Measurements from ENCODE around the gene KCNIP3. TPM values are rescaled to one million over a fixed set of nuclear protein-coding genes. Genes with fewer than 3 reads are reported as not detected.

Gene KCNIP3
- total and polyA plus RNA-seq, 9 of the 15 experiments (the other 6 are each of a cell fraction or from before 2014, with no cell fraction given), result 0.04 TPM; not detected in 8

GRCh38 chr2:95374451-95374920, 77.3 kb downstream of the KCNIP3 start:
- H3K9me1 ChIP-seq (ENCODE audit: control insufficient read depth, insufficient read depth, low read length), result no peaks in the 10 kb centered on the region
- WGBS (ENCODE audit: insufficient coverage, low coverage, missing lambda C conversion rate), result 0% methylated on average over 7 of the region's 11 CpGs
- FAIRE-seq, result no peak
- H3K36me3 ChIP-seq (ENCODE audit: control insufficient read depth, insufficient read depth, low read length), result no peaks in the 10 kb centered on the region
- H3K4me2 ChIP-seq (ENCODE audit: insufficient read depth, low read length), result no peak overlapping the region
- CTCF ChIA-PET (ENCODE audit: low intra/inter-chr PET ratio), result no interaction called here
- no peak overlapping the region for H3K4me3 ChIP-seq
- no peak overlapping the region for H3K9ac ChIP-seq (ENCODE audit: insufficient read depth in 1 of 2, low read depth in 2 of 2, low read length in 2 of 2)
- no peaks in the 10 kb centered on the region for H3K4me1 ChIP-seq (replicated peaks in 1 of 2; ENCODE audit: control insufficient read depth in 2 of 2, insufficient read depth in 2 of 2, low read length in 2 of 2)
- in situ Hi-C loops (cut with MboI), result no loop called here
- H3K79me2 ChIP-seq (ENCODE audit: control insufficient read depth, insufficient read depth, low read length), result no peaks in the 10 kb centered on the region
- DNase-seq (ENCODE audit: extremely low read depth in 1 of 4, low spot score in 3 of 4), result no peak
- peaks cover 23 to 63% of the 10 kb centered on the region in 2 experiments; a peak in 4 of 5 replicates for H3K27me3 ChIP-seq (ENCODE audit: control insufficient read depth in 2 of 2, insufficient read depth in 2 of 2, low read length in 2 of 2)
- ATAC-seq, result no peak
- BruUV-seq (replicated peaks), result no TSS peak
- no peaks in the 10 kb centered on the region for H3K9me3 ChIP-seq (replicated peaks; ENCODE audit: control insufficient read depth, insufficient read depth, low read depth, low read length)
- H4K20me1 ChIP-seq (replicated peaks; ENCODE audit: control insufficient read depth, insufficient read depth, low read length), result peaks cover 9% of the 10 kb centered on the region; the same call in 1 of the 2 replicates
- POLR2A ChIA-PET, result interaction anchor here (0.6 to 1.0 kb wide), 2 partner anchors 10 to 15 kb away, joined by 3 read pairs; no protein-coding TSS in a partner anchor
- H3K27ac ChIP-seq (ENCODE audit: extremely low read depth, low read depth, low read length), result no peak overlapping the region
- H2AFZ ChIP-seq (ENCODE audit: low read depth, low read length), result no peak overlapping the region
- TF ChIP-seq MED1 (CRISPR knock-in tag; IDR thresholded peaks at IDR 0.05; ENCODE audit: borderline replicate concordance), result no peak
- no peak for TF ChIP-seq SRSF1 (IDR thresholded peaks at IDR 0.05; ENCODE audit: low read depth, low read length)
- no peak for TF ChIP-seq KLF10 (CRISPR knock-in tag; IDR thresholded peaks at IDR 0.05)
- TF ChIP-seq, protein P1, sequence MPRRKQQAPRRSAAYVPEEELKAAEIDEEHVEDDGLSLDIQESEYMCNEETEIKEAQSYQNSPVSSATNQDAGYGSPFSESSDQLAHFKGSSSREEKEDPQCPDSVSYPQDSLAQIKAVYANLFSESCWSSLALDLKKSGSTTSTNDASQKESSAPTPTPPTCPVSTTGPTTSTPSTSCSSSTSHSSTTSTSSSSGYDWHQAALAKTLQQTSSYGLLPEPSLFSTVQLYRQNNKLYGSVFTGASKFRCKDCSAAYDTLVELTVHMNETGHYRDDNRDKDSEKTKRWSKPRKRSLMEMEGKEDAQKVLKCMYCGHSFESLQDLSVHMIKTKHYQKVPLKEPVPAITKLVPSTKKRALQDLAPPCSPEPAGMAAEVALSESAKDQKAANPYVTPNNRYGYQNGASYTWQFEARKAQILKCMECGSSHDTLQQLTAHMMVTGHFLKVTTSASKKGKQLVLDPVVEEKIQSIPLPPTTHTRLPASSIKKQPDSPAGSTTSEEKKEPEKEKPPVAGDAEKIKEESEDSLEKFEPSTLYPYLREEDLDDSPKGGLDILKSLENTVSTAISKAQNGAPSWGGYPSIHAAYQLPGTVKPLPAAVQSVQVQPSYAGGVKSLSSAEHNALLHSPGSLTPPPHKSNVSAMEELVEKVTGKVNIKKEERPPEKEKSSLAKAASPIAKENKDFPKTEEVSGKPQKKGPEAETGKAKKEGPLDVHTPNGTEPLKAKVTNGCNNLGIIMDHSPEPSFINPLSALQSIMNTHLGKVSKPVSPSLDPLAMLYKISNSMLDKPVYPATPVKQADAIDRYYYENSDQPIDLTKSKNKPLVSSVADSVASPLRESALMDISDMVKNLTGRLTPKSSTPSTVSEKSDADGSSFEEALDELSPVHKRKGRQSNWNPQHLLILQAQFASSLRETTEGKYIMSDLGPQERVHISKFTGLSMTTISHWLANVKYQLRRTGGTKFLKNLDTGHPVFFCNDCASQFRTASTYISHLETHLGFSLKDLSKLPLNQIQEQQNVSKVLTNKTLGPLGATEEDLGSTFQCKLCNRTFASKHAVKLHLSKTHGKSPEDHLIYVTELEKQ (CRISPR knock-in tag; IDR thresholded peaks at IDR 0.05), result no peak
- no peak for TF ChIP-seq CHD4 (IDR thresholded peaks at IDR 0.05; ENCODE audit: insufficient read depth, insufficient replicate concordance, low read depth, low read length, poor library complexity, severe bottlenecking)
- TF ChIP-seq STAT5A (IDR thresholded peaks at IDR 0.05; ENCODE audit: borderline replicate concordance, low read length), result no peak
- no peak for TF ChIP-seq HCFC1 (IDR thresholded peaks at IDR 0.05; ENCODE audit: low read depth, low read length)
- no peak for TF ChIP-seq POLR3A (IDR thresholded peaks at IDR 0.05; ENCODE audit: borderline replicate concordance, extremely low read depth, insufficient read depth, insufficient read length)
- TF ChIP-seq ZNF57 (CRISPR knock-in tag; IDR thresholded peaks at IDR 0.05), result no peak
- TF ChIP-seq POLR2G (IDR thresholded peaks at IDR 0.05; ENCODE audit: low read depth, low read length), result no peak
- no peak for TF ChIP-seq ZNF740 (CRISPR knock-in tag; IDR thresholded peaks at IDR 0.05)
- TF ChIP-seq ZNF740 (tag; IDR thresholded peaks at IDR 0.05), result no peak
- intact Hi-C loops (cut with micrococcal nuclease), result no loop called here

Measured in K562 (cell line).